Parathyroid adenoma (tissue), 2 donors: ENCODE measurements around the gene EXD3.
"Not testable (repeated sequence)": the region's sequence is repeated elsewhere in the genome, so short reads cannot be mapped to it uniquely, and the experiment has no call there.

Experiments used
- H2AFZ ChIP-seq: fragments of 300-600 bp; sonication (generic); one replicate; pipeline ENCODE4 v1.7.0; 2017; ENCODE audit warnings: antibody characterized with exemption, mild to moderate bottlenecking
- H3K27ac ChIP-seq: fragments of 300-600 bp; sonication (generic); one replicate; pipeline ENCODE4 v1.7.0; 2017
- H3K27me3 ChIP-seq: fragments of 300-600 bp; sonication (generic); one replicate; pipeline ENCODE4 v1.7.0; 2017; ENCODE audit warnings: low read length; ENCODE audit not compliant: control insufficient read depth, insufficient read depth
- H3K36me3 ChIP-seq: fragments of 300-600 bp; sonication (generic); one replicate; pipeline ENCODE4 v1.7.0; 2017; ENCODE audit warnings: low read length; ENCODE audit not compliant: control insufficient read depth, insufficient read depth
- H3K4me1 ChIP-seq: fragments of 300-600 bp; sonication (generic); one replicate; pipeline ENCODE4 v1.7.0; 2017; ENCODE audit warnings: control low read depth
- H3K4me2 ChIP-seq: fragments of 300-600 bp; sonication (generic); one replicate; pipeline ENCODE4 v1.7.0; 2017; ENCODE audit warnings: low read length
- H3K4me3 ChIP-seq: fragments of 300-600 bp; sonication (generic); one replicate; pipeline ENCODE4 v1.7.0; 2017; ENCODE audit warnings: low read depth, low read length
- H3K79me2 ChIP-seq: fragments of 300-600 bp; sonication (generic); one replicate; pipeline ENCODE4 v1.7.0; 2017; ENCODE audit warnings: control low read depth
- H3K9ac ChIP-seq: fragments of 300-600 bp; sonication (generic); one replicate; pipeline ENCODE4 v1.7.0; 2017; ENCODE audit warnings: mild to moderate bottlenecking
- H3K9me3 ChIP-seq: fragments of 300-600 bp; sonication (generic); one replicate; pipeline ENCODE4 v1.7.0; 2017; ENCODE audit warnings: low read length; ENCODE audit not compliant: control insufficient read depth
- CTCF ChIP-seq: fragments of 300-600 bp; sonication (generic); IDR thresholded peaks from one replicate; pipeline ENCODE4 v1.7.0; 2017; ENCODE audit warnings: antibody characterized with exemption, mild to moderate bottlenecking
- donor health status: primary hyperparathyroidism.

EXD3 gene

GRCh38 chr9:137412431-137412830 lies 10.5 kb downstream of the EXD3 start:
- Histone ChIP-seq H3K79me2 (peaks cover 9% of the 10 kb centered on the region), H3K4me2 (no peak overlapping the region), H2AFZ (no peak overlapping the region), H3K27ac (no peak overlapping the region), H3K4me1 (no peaks in the 10 kb centered on the region), H3K4me3 (no peak overlapping the region), H3K9ac (no peak overlapping the region), H3K9me3 (no peaks in the 10 kb centered on the region), H3K27me3 (no peaks in the 10 kb centered on the region), H3K36me3 (no peaks in the 10 kb centered on the region)
- no peak for TF ChIP-seq CTCF

- Histone ChIP-seq H3K27ac (no peak overlapping the region), H3K4me2 (no peak overlapping the region), H2AFZ (no peak overlapping the region), H3K27me3 (no peaks in the 10 kb centered on the region), H3K9ac (no peak overlapping the region), H3K4me3 (no peak overlapping the region), H3K36me3 (no peaks in the 10 kb centered on the region), H3K9me3 (no peaks in the 10 kb centered on the region), H3K79me2 (peaks cover 8% of the 10 kb centered on the region), H3K4me1 (no peaks in the 10 kb centered on the region)
- no peak for TF ChIP-seq CTCF
Observed at GRCh38 chr9:137411645-137412380, 11.1 kb downstream of the EXD3 start.

- H3K4me1 ChIP-seq = no peaks in the 10 kb centered on the region
- H3K9ac ChIP-seq = no peak overlapping the region
- H3K27me3 ChIP-seq = no peaks in the 10 kb centered on the region
- TF ChIP-seq CTCF = no peak
- peaks cover 2% of the 10 kb centered on the region for H3K79me2 ChIP-seq
- H3K4me3 ChIP-seq = no peak overlapping the region
- no peak overlapping the region for H2AFZ ChIP-seq
- H3K36me3 ChIP-seq = no peaks in the 10 kb centered on the region
- H3K4me2 ChIP-seq = no peak overlapping the region
- H3K27ac ChIP-seq = no peak overlapping the region
- no peaks in the 10 kb centered on the region for H3K9me3 ChIP-seq
Observed at GRCh38 chr9:137411260-137411644, 11.7 kb downstream of the EXD3 start.

- no peak for TF ChIP-seq CTCF
- Histone ChIP-seq H3K36me3 (no peaks in the 10 kb centered on the region), H3K4me3 (no peak overlapping the region), H3K27ac (no peak overlapping the region), H3K4me2 (no peak overlapping the region), H2AFZ (no peak overlapping the region), H3K27me3 (no peaks in the 10 kb centered on the region), H3K9me3 (no peaks in the 10 kb centered on the region), H3K79me2 (peaks cover 2% of the 10 kb centered on the region), H3K9ac (no peak overlapping the region), H3K4me1 (no peaks in the 10 kb centered on the region)
Observed at GRCh38 chr9:137410891-137411249, 12.1 kb downstream of the EXD3 start.

GRCh38 chr9:137410236-137410890 lies 12.6 kb downstream of the EXD3 start:
- not testable (repeated sequence) for H3K4me3 ChIP-seq, H3K9ac ChIP-seq, H3K36me3 ChIP-seq, H3K4me1 ChIP-seq, H3K9me3 ChIP-seq, H3K27ac ChIP-seq, H3K79me2 ChIP-seq, H3K27me3 ChIP-seq, H3K4me2 ChIP-seq, H2AFZ ChIP-seq
